ENCODE measurements around the gene ARHGEF4. TPM values are rescaled to one million over a fixed set of nuclear protein-coding genes. Genes with fewer than 3 reads are reported as not detected.

The ARHGEF4 gene
- total and polyA plus RNA-seq, 10 of the 15 experiments (the other 5 are each of a cell fraction or from before 2014, with no cell fraction given): 0.02 to 0.24 (median 0.16) TPM; not detected in 6

DNA sequence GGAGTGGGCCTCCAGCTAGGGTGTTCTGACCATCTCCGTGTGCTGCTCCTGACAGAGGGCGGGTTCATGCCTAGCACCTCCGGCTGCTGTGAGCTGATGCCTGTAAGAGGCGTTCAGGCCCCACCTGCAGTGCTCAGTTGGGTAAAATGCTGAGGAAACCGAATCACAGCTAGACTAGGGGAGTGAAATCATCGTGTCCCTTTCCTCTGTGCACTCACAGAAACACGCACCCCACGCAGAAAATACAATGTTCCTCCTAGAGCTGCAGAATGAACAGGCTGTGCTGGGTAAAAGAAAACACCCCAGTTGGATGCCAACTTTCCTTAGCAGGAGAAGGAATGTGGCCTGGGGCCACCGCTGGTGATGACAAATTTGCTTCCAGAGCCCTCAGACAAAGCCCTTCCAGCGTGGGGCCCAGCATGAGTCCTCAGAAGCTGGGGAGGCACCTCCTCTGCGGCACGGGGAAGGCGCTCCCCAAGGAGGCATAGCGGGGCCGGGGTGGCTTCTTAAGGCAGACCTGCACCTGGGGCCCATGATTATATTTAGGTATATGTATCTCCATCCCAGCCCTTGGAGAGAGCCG, 16.3 kb upstream of the ARHGEF4 start:
- ChIA-PET SMC1A (ENCODE audit: uncharacterized antibody, unreplicated experiment) (interaction anchor here (1.0 to 4.5 kb wide), 2 partner anchors 9 to 54 kb away, joined by 4 to 20 read pairs; no protein-coding TSS in a partner anchor), POLR2A (no interaction called here), RAD21 (ENCODE audit: unreplicated experiment) (interaction anchor here (2.7 to 3.0 kb wide), 2 partner anchors 22 to 54 kb away, joined by 10 to 11 read pairs; no protein-coding TSS in a partner anchor), CTCF (interaction anchor here (1.7 to 5.6 kb wide), 2 partner anchors 23 to 54 kb away, joined by 9 to 33 read pairs; no protein-coding TSS in a partner anchor)
- FAIRE-seq: no peak
- no TSS peak for BruUV-seq (replicated peaks)
- no peak for ATAC-seq
- in situ Hi-C loops (cut with MboI): no loop called here
- intact Hi-C loops (cut with micrococcal nuclease; ENCODE audit: unreplicated experiment): no loop called here
- WGBS (ENCODE audit: insufficient coverage, insufficient replicate concordance, low lambda C conversion rate, missing lambda C conversion rate): 51% methylated on average over 14 of the region's 16 CpGs
- Histone ChIP-seq H3K9ac (ENCODE audit: control insufficient read depth, insufficient read depth, low read length) (no peak overlapping the region), H2AFZ (ENCODE audit: control insufficient read depth, low read depth, low read length) (no peak overlapping the region), H3K4me2 (ENCODE audit: control insufficient read depth, insufficient read depth) (no peak overlapping the region), H4K20me1 (ENCODE audit: control insufficient read depth, insufficient read depth) (no peaks in the 10 kb centered on the region), H3K27ac (ENCODE audit: control insufficient read depth, insufficient read depth) (no peak overlapping the region), H3K4me1 (ENCODE audit: control insufficient read depth, insufficient read depth, low read length) (peaks cover 15% of the 10 kb centered on the region), H3K79me2 (ENCODE audit: control insufficient read depth, insufficient read depth, low read length) (no peaks in the 10 kb centered on the region), H3K36me3 (ENCODE audit: control insufficient read depth in 2 of 2, insufficient read depth in 2 of 2, low read length in 1 of 2) (no peaks in the 10 kb centered on the region), H3K27me3 (replicated peaks in 1 of 2; ENCODE audit: control insufficient read depth in 2 of 2, insufficient read depth in 2 of 2, low read length in 1 of 2) (no peaks in the 10 kb centered on the region), H3K9me3 (replicated peaks; ENCODE audit: control insufficient read depth, insufficient read depth, low read length) (no peaks in the 10 kb centered on the region), H3K4me3 (no peak overlapping the region)
- DNase-seq (ENCODE audit: low read depth, low spot score): no peak
- TF ChIP-seq BRCA1 (IDR thresholded peaks at IDR 0.05; ENCODE audit: low read depth, low read length): no peak
- TF ChIP-seq, protein P1, sequence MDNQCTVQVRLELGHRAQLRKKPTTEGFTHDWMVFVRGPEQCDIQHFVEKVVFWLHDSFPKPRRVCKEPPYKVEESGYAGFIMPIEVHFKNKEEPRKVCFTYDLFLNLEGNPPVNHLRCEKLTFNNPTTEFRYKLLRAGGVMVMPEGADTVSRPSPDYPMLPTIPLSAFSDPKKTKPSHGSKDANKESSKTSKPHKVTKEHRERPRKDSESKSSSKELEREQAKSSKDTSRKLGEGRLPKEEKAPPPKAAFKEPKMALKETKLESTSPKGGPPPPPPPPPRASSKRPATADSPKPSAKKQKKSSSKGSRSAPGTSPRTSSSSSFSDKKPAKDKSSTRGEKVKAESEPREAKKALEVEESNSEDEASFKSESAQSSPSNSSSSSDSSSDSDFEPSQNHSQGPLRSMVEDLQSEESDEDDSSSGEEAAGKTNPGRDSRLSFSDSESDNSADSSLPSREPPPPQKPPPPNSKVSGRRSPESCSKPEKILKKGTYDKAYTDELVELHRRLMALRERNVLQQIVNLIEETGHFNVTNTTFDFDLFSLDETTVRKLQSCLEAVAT (IDR thresholded peaks at IDR 0.05): no peak
- TF ChIP-seq, protein P2, sequence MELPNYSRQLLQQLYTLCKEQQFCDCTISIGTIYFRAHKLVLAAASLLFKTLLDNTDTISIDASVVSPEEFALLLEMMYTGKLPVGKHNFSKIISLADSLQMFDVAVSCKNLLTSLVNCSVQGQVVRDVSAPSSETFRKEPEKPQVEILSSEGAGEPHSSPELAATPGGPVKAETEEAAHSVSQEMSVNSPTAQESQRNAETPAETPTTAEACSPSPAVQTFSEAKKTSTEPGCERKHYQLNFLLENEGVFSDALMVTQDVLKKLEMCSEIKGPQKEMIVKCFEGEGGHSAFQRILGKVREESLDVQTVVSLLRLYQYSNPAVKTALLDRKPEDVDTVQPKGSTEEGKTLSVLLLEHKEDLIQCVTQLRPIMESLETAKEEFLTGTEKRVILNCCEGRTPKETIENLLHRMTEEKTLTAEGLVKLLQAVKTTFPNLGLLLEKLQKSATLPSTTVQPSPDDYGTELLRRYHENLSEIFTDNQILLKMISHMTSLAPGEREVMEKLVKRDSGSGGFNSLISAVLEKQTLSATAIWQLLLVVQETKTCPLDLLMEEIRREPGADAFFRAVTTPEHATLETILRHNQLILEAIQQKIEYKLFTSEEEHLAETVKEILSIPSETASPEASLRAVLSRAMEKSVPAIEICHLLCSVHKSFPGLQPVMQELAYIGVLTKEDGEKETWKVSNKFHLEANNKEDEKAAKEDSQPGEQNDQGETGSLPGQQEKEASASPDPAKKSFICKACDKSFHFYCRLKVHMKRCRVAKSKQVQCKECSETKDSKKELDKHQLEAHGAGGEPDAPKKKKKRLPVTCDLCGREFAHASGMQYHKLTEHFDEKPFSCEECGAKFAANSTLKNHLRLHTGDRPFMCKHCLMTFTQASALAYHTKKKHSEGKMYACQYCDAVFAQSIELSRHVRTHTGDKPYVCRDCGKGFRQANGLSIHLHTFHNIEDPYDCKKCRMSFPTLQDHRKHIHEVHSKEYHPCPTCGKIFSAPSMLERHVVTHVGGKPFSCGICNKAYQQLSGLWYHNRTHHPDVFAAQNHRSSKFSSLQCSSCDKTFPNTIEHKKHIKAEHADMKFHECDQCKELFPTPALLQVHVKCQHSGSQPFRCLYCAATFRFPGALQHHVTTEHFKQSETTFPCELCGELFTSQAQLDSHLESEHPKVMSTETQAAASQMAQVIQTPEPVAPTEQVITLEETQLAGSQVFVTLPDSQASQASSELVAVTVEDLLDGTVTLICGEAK (IDR thresholded peaks at IDR 0.05; ENCODE audit: borderline replicate concordance): no peak
- no peak for TF ChIP-seq ETV6 (conservative IDR thresholded peaks at IDR 0.05 in 1 of 2, IDR thresholded peaks at IDR 0.05 in 1 of 2; ENCODE audit: borderline replicate concordance in 1 of 2, low read depth in 1 of 2)
- no peak for TF ChIP-seq EZH2 (IDR thresholded peaks at IDR 0.05; ENCODE audit: borderline replicate concordance, control insufficient read depth, low read depth, low read length)
- no peak for TF ChIP-seq IRF4 (IDR thresholded peaks at IDR 0.05; ENCODE audit: low read depth, low read length)
- TF ChIP-seq ZNF622 (IDR thresholded peaks at IDR 0.05): no peak
- TF ChIP-seq, protein P3, sequence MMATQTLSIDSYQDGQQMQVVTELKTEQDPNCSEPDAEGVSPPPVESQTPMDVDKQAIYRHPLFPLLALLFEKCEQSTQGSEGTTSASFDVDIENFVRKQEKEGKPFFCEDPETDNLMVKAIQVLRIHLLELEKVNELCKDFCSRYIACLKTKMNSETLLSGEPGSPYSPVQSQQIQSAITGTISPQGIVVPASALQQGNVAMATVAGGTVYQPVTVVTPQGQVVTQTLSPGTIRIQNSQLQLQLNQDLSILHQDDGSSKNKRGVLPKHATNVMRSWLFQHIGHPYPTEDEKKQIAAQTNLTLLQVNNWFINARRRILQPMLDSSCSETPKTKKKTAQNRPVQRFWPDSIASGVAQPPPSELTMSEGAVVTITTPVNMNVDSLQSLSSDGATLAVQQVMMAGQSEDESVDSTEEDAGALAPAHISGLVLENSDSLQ (IDR thresholded peaks at IDR 0.05): no peak
- TF ChIP-seq, protein P4, sequence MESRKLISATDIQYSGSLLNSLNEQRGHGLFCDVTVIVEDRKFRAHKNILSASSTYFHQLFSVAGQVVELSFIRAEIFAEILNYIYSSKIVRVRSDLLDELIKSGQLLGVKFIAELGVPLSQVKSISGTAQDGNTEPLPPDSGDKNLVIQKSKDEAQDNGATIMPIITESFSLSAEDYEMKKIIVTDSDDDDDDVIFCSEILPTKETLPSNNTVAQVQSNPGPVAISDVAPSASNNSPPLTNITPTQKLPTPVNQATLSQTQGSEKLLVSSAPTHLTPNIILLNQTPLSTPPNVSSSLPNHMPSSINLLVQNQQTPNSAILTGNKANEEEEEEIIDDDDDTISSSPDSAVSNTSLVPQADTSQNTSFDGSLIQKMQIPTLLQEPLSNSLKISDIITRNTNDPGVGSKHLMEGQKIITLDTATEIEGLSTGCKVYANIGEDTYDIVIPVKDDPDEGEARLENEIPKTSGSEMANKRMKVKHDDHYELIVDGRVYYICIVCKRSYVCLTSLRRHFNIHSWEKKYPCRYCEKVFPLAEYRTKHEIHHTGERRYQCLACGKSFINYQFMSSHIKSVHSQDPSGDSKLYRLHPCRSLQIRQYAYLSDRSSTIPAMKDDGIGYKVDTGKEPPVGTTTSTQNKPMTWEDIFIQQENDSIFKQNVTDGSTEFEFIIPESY (IDR thresholded peaks at IDR 0.05): no peak
